Fibroblast of lung (primary cell): ENCODE measurements around the gene LGALS4.

Source experiments
- EZH2 ChIP-seq: IDR thresholded peaks from 2 replicates; pipeline ENCODE4 v1.5.1; 2012; ENCODE audit warnings: low read length, control low read depth, mild to moderate bottlenecking; ENCODE audit errors: missing control alignments
- TF ChIP-seq, protein P1 (sequence below), 2 donors: IDR thresholded peaks in 1 of 2; conservative IDR thresholded peaks in 1 of 2; 1 replicate in 1 of 2; 2 replicates in 1 of 2; pipeline ENCODE4 v1.5.1; 2011 to 2012; ENCODE audit warnings: low read length in 2 of 2, control low read depth in 1 of 2, inconsistent platforms in 1 of 2, low read depth in 1 of 2, mild to moderate bottlenecking in 1 of 2

DNA sequence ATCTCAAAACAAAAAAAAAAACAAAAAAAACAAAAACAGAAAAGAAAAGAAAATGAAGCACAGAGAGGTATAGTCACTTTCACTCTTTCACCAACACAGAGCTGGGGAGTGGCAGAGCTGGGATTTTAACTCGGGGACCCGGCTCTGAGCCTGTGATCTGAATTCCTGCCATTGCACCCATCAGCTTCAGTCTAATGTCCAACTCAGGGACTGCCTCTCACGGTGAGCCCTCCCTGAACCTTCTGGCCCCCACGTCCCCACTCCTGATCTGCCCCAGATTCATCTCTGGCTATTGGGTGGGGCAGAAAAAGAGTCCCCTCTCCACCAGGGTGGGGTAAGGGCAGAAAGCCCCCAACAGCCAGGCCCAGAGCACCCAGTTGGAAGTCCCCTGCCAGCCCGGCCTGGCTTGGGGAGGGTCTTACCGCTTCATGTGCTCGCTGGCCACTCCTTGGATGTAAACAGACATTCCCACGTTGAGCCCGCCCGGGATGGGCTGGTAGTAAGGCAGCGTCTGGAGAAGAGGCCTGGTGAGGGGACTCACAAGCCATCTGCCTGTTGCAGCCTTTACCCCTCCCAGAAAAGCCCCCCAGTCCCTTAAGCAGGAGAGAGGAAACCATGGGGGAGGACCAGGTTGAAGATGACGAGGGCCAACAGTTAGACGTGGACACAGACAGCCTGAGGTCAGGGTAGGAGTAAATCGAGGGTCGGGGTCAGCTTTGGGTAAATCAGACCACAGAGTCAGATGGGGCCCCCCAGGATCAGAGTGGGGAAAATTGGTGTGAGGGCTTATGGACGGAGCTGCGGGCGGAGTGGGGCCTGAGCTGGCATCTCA, 520 bp downstream of the LGALS4 start:
- TF ChIP-seq, protein P1, sequence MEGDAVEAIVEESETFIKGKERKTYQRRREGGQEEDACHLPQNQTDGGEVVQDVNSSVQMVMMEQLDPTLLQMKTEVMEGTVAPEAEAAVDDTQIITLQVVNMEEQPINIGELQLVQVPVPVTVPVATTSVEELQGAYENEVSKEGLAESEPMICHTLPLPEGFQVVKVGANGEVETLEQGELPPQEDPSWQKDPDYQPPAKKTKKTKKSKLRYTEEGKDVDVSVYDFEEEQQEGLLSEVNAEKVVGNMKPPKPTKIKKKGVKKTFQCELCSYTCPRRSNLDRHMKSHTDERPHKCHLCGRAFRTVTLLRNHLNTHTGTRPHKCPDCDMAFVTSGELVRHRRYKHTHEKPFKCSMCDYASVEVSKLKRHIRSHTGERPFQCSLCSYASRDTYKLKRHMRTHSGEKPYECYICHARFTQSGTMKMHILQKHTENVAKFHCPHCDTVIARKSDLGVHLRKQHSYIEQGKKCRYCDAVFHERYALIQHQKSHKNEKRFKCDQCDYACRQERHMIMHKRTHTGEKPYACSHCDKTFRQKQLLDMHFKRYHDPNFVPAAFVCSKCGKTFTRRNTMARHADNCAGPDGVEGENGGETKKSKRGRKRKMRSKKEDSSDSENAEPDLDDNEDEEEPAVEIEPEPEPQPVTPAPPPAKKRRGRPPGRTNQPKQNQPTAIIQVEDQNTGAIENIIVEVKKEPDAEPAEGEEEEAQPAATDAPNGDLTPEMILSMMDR (conservative IDR thresholded peaks at IDR 0.05 in 1 of 2, IDR thresholded peaks at IDR 0.05 in 1 of 2; ENCODE audit: low read depth in 1 of 2, low read length in 2 of 2), result no peak
- no peak for TF ChIP-seq EZH2
